Thyroid gland (tissue), 4 donors: ENCODE results near the gene NKX3-2.

Source experiments
- POLR2A ChIP-seq, 2 donors: fragments of 450-650 bp; IDR thresholded peaks; one replicate each; pipeline ENCODE4 v1.6.1; 2017; ENCODE audit warnings: antibody characterized with exemption in 2 of 2, mild to moderate bottlenecking in 2 of 2, moderate library complexity in 1 of 2
- TF ChIP-seq, protein P1 (sequence below), 6 experiments: fragments of 200-600 bp in 3 of 6; fragments of 450-650 bp in 3 of 6; sonication (generic) in 3 of 6; IDR thresholded peaks; one replicate each; pipeline ENCODE4 v1.5.1; 2016 to 2019; ENCODE audit warnings: antibody characterized with exemption in 6 of 6, mild to moderate bottlenecking in 2 of 6, inconsistent platforms in 1 of 6, moderate library complexity in 1 of 6

DNA sequence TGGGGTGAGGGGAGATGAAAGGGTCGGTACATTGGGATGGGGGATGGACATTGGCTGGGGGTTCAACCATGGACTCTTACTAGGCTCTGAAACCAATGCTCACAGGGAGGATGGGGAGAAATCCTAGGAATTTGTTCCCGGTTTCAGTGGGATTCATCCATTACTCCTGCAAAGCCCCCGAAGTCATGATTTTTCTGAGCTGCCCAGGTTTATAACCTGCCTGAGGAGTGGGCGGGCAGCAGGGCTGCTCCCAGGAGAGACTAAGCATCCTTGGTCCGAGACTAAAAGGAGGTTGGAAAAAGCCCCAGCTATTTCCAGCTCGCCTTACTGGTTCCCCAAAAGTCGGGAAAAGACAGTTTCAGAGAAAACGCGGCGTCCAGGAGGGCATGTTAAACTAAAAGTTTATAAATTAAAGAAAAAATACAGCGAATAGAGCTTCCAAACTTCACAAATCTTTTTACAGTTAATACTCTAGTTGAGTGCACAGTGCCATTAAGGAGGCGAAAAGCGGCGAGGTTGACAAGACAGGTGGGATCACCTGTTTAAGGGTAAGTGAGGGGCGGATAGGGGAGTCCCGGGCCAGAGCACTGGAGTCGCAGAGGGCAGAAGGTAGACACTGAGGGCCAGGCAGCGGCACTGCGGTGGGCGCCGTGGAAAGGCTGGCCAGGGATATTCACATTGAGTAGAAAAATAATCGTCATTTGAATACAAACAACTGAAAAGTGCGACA is 3.7 kb downstream of the NKX3-2 start:
- TF ChIP-seq, protein P1, sequence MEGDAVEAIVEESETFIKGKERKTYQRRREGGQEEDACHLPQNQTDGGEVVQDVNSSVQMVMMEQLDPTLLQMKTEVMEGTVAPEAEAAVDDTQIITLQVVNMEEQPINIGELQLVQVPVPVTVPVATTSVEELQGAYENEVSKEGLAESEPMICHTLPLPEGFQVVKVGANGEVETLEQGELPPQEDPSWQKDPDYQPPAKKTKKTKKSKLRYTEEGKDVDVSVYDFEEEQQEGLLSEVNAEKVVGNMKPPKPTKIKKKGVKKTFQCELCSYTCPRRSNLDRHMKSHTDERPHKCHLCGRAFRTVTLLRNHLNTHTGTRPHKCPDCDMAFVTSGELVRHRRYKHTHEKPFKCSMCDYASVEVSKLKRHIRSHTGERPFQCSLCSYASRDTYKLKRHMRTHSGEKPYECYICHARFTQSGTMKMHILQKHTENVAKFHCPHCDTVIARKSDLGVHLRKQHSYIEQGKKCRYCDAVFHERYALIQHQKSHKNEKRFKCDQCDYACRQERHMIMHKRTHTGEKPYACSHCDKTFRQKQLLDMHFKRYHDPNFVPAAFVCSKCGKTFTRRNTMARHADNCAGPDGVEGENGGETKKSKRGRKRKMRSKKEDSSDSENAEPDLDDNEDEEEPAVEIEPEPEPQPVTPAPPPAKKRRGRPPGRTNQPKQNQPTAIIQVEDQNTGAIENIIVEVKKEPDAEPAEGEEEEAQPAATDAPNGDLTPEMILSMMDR (IDR thresholded peaks at IDR 0.05) = no peak
- no peak for TF ChIP-seq POLR2A (IDR thresholded peaks at IDR 0.05)
